HEK293 (cell line): ENCODE data around the gene PTGR2.

ENCODE experiments used
- CTCF ChIA-PET: fragments of 350-600 bp; formaldehyde crosslinking; extraction: SDS; loops from one replicate; lab custom pipeline; 2021; ENCODE audit warnings: antibody characterized with exemption; lab: Yijun Ruan, JAX
- POLR2A ChIA-PET: fragments of 300-600 bp; formaldehyde crosslinking; extraction: SDS; loops from one replicate; lab custom pipeline; 2020; ENCODE audit warnings: antibody characterized with exemption, inconsistent platforms; lab: Yijun Ruan, JAX
- H3K27ac ChIP-seq: fragments of 200-500 bp; sonication (Bioruptor generic); 2 replicates; pipeline ENCODE4 v1.5.1; 2014; ENCODE audit warnings: low read depth, low read length, control low read depth, inconsistent platforms; ENCODE audit errors: extremely low read depth
- H3K36me3 ChIP-seq, 2 experiments: fragments of 200-500 bp in 1 of 2; sonication (Bioruptor generic) in 1 of 2; 1 replicate in 1 of 2; 2 replicates in 1 of 2; pipeline ENCODE4 v1.5.1; 2014 to 2017; ENCODE audit warnings: inconsistent platforms in 2 of 2, low read length in 2 of 2; ENCODE audit not compliant: control insufficient read depth in 2 of 2, insufficient read depth in 1 of 2
- H3K4me1 ChIP-seq: fragments of 200-500 bp; sonication (Bioruptor generic); 2 replicates; pipeline ENCODE4 v1.5.1; 2014; ENCODE audit warnings: mild to moderate bottlenecking, low read length, inconsistent platforms; ENCODE audit not compliant: control insufficient read depth, insufficient read depth
- H3K4me3 ChIP-seq: 2 replicates; pipeline ENCODE4 v1.5.1; 2011; ENCODE audit warnings: low read depth, mild to moderate bottlenecking, control low read depth, low read length, moderate library complexity
- H3K9me3 ChIP-seq: fragments of 200-500 bp; sonication (Bioruptor generic); 2 replicates; pipeline ENCODE4 v1.5.1; 2014; ENCODE audit warnings: low read depth, low read length, inconsistent platforms; ENCODE audit not compliant: control insufficient read depth, insufficient read depth
- HOXC10 ChIP-seq: sonication (generic); formaldehyde crosslinking; IDR thresholded peaks from 2 replicates; pipeline ENCODE4 v1.8.1; 2023; ENCODE audit warnings: mild to moderate bottlenecking, missing genetic modification reagents
- ZFP69B ChIP-seq: fragments of 450-650 bp; formaldehyde crosslinking; IDR thresholded peaks from 2 replicates; pipeline ENCODE4 v1.5.1; 2016; ENCODE audit warnings: missing biosample characterization, missing genetic modification characterization
- ZIC2 ChIP-seq: fragments of 450-650 bp; formaldehyde crosslinking; IDR thresholded peaks from 2 replicates; pipeline ENCODE4 v1.5.1; 2016; ENCODE audit warnings: missing biosample characterization, missing genetic modification characterization
- ZNF155 ChIP-seq: fragments of 450-650 bp; formaldehyde crosslinking; IDR thresholded peaks from 2 replicates; pipeline ENCODE4 v1.5.1; 2016; ENCODE audit warnings: missing biosample characterization, missing genetic modification characterization
- ZNF16 ChIP-seq: fragments of 450-650 bp; formaldehyde crosslinking; IDR thresholded peaks from 2 replicates; pipeline ENCODE4 v1.5.1; 2016; ENCODE audit warnings: low read depth, missing biosample characterization, missing genetic modification characterization
- ZNF416 ChIP-seq: fragments of 450-650 bp; formaldehyde crosslinking; IDR thresholded peaks from 2 replicates; pipeline ENCODE4 v1.5.1; 2016; ENCODE audit warnings: missing biosample characterization, missing genetic modification characterization
- ZNF830 ChIP-seq: fragments of 450-650 bp; IDR thresholded peaks from 2 replicates; pipeline ENCODE4 v1.5.0; 2018; ENCODE audit warnings: missing biosample characterization, missing genetic modification characterization, low read depth, mild to moderate bottlenecking, moderate library complexity
- ZNF837 ChIP-seq: fragments of 450-650 bp; formaldehyde crosslinking; IDR thresholded peaks from 2 replicates; pipeline ENCODE4 v1.5.1; 2016; ENCODE audit warnings: missing biosample characterization, missing genetic modification characterization
- ZSCAN23 ChIP-seq: fragments of 450-650 bp; formaldehyde crosslinking; IDR thresholded peaks from 2 replicates; pipeline ENCODE4 v1.5.1; 2016; ENCODE audit warnings: missing biosample characterization, missing genetic modification characterization
- TF ChIP-seq, protein P1 (sequence below): IDR thresholded peaks from 2 replicates; pipeline ENCODE4 v1.6.1; 2011; ENCODE audit warnings: mild to moderate bottlenecking, low read depth, low read length, borderline replicate concordance
- TF ChIP-seq, protein P2 (sequence below): fragments of 450-650 bp; formaldehyde crosslinking; IDR thresholded peaks from 2 replicates; pipeline ENCODE4 v1.5.1; 2017; ENCODE audit warnings: missing biosample characterization, missing genetic modification characterization
- TF ChIP-seq, protein P3 (sequence below): fragments of 450-650 bp; formaldehyde crosslinking; conservative IDR thresholded peaks from 2 replicates; pipeline ENCODE4 v1.5.1; 2016; ENCODE audit warnings: low read depth, missing biosample characterization, missing genetic modification characterization

Gene PTGR2

DNA sequence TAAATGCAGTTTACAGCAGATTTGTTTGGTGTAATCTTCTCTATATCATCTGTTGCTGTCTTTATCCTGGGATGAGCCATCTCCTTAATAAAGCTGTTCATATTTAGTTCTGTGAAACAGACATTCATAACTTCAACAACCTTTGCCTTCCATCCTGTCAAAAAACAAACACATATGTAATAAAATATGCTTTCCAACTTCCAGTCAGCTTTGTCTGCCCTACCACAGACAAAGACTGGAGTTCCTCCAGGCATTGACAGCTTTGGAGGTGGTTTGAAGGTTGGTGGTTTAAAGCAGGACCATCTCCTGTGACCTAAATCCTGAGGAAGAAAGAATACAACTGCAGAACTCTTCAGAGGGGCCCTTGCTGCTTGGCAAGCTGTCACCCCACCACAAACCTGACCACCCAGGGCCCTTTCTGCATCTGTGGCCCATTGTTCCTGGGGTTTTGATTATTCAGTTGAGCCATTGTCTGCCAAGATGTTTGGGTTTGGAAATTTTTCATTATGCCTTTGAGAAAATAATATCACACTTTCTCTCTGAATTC, 28.2 kb upstream of the PTGR2 start (continued):
- TF ChIP-seq, protein P1, sequence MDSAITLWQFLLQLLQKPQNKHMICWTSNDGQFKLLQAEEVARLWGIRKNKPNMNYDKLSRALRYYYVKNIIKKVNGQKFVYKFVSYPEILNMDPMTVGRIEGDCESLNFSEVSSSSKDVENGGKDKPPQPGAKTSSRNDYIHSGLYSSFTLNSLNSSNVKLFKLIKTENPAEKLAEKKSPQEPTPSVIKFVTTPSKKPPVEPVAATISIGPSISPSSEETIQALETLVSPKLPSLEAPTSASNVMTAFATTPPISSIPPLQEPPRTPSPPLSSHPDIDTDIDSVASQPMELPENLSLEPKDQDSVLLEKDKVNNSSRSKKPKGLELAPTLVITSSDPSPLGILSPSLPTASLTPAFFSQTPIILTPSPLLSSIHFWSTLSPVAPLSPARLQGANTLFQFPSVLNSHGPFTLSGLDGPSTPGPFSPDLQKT, result no peak

DNA sequence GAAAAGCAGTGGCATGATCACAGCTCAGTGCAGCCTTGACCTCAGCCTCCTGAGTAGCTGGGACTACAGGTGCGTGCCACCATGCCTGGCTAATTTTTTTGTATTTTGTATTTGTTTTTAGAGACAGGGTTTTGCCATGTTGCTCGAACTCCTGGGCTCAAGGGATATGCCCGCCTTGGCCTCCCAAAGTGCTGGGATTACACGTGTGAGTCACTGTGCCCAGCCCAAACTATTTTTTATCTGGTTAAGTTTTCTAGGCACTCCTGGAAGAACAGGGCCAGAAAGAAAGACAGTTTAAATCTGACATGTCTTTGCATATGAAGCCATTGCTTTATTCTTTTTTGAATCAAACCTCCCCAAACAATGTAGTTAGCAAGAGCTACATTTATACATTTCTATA, 27.5 kb upstream of the PTGR2 start:
- no peaks in the 10 kb centered on the region for H3K4me1 ChIP-seq
- no peak overlapping the region for H3K27ac ChIP-seq
- no peaks in the 10 kb centered on the region for H3K36me3 ChIP-seq
- no peaks in the 10 kb centered on the region for H3K9me3 ChIP-seq
- POLR2A ChIA-PET, result no interaction called here
- no peak overlapping the region for H3K4me3 ChIP-seq
- CTCF ChIA-PET, result interaction anchor here (0.6 to 3.9 kb wide), 2 partner anchors 11 to 216 kb away, joined by 3 to 12 read pairs; no protein-coding TSS in a partner anchor
- no peak for TF ChIP-seq ZNF830 (tag by site-specific recombination)
- no peak for TF ChIP-seq ZSCAN23 (tag by site-specific recombination)
- TF ChIP-seq ZNF16, result no peak
- TF ChIP-seq ZNF155, result no peak

DNA sequence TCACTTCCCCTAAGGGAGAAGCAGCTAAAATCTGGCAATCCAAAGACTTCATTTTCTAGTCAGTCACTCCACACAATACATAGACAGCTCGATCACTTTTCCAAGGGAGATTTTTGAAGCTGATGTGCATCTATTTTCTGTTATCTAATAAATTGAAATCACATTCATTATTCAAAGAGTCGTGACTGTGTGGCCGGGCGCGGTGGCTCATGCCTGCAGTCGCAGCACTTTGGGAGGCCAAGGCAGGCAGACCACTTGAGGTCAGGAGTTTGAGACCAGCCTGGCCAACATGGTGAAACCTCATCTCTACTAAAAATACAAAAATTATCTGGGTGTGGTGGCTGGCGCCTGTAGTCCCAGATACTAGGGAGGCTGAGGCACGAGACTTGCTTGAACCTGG, 27.1 kb upstream of the PTGR2 start:
- ChIA-PET POLR2A (no interaction called here), CTCF (interaction anchor here (0.5 to 4.0 kb wide), 7 partner anchors 8 to 216 kb away, joined by 3 to 30 read pairs (median 10); no protein-coding TSS in a partner anchor)
- Histone ChIP-seq H3K9me3 (no peaks in the 10 kb centered on the region), H3K4me3 (no peak overlapping the region), H3K4me1 (no peaks in the 10 kb centered on the region), H3K36me3 (no peaks in the 10 kb centered on the region), H3K27ac (no peak overlapping the region)
- TF ChIP-seq, protein P2, sequence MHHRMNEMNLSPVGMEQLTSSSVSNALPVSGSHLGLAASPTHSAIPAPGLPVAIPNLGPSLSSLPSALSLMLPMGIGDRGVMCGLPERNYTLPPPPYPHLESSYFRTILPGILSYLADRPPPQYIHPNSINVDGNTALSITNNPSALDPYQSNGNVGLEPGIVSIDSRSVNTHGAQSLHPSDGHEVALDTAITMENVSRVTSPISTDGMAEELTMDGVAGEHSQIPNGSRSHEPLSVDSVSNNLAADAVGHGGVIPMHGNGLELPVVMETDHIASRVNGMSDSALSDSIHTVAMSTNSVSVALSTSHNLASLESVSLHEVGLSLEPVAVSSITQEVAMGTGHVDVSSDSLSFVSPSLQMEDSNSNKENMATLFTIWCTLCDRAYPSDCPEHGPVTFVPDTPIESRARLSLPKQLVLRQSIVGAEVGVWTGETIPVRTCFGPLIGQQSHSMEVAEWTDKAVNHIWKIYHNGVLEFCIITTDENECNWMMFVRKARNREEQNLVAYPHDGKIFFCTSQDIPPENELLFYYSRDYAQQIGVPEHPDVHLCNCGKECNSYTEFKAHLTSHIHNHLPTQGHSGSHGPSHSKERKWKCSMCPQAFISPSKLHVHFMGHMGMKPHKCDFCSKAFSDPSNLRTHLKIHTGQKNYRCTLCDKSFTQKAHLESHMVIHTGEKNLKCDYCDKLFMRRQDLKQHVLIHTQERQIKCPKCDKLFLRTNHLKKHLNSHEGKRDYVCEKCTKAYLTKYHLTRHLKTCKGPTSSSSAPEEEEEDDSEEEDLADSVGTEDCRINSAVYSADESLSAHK (tag by site-specific recombination), result no peak
- TF ChIP-seq ZIC2 (tag by site-specific recombination) (no peak), ZFP69B (tag by site-specific recombination) (no peak), ZNF416 (tag by site-specific recombination) (no peak), ZNF837 (tag by site-specific recombination) (no peak), HOXC10 (CRISPR knock-in tag) (no peak)
- TF ChIP-seq, protein P3, sequence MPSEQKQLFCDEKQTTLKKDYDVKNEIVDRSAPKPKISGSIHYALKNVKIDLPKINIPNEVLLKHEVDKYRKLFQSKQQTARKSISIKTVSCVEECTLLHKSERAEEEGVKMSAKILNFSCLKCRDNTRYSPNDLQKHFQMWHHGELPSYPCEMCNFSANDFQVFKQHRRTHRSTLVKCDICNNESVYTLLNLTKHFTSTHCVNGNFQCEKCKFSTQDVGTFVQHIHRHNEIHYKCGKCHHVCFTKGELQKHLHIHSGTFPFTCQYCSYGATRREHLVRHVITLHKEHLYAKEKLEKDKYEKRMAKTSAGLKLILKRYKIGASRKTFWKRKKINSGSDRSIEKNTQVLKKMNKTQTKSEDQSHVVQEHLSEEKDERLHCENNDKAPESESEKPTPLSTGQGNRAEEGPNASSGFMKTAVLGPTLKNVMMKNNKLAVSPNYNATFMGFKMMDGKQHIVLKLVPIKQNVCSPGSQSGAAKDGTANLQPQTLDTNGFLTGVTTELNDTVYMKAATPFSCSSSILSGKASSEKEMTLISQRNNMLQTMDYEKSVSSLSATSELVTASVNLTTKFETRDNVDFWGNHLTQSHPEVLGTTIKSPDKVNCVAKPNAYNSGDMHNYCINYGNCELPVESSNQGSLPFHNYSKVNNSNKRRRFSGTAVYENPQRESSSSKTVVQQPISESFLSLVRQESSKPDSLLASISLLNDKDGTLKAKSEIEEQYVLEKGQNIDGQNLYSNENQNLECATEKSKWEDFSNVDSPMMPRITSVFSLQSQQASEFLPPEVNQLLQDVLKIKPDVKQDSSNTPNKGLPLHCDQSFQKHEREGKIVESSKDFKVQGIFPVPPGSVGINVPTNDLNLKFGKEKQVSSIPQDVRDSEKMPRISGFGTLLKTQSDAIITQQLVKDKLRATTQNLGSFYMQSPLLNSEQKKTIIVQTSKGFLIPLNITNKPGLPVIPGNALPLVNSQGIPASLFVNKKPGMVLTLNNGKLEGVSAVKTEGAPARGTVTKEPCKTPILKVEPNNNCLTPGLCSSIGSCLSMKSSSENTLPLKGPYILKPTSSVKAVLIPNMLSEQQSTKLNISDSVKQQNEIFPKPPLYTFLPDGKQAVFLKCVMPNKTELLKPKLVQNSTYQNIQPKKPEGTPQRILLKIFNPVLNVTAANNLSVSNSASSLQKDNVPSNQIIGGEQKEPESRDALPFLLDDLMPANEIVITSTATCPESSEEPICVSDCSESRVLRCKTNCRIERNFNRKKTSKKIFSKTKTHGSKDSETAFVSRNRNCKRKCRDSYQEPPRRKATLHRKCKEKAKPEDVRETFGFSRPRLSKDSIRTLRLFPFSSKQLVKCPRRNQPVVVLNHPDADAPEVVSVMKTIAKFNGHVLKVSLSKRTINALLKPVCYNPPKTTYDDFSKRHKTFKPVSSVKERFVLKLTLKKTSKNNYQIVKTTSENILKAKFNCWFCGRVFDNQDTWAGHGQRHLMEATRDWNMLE (tag by site-specific recombination), result no peak
- TF ChIP-seq, all 188 proteins: peak for 0
